ENCODE results near the gene AP2A2. TPM values are rescaled to one million over a fixed set of nuclear protein-coding genes. Genes with fewer than 3 reads are reported as not detected.

Gene AP2A2
- total RNA-seq, 6 experiments from 2014 or later, result 41.4 to 66.7 (median 53.8) TPM

DNA sequence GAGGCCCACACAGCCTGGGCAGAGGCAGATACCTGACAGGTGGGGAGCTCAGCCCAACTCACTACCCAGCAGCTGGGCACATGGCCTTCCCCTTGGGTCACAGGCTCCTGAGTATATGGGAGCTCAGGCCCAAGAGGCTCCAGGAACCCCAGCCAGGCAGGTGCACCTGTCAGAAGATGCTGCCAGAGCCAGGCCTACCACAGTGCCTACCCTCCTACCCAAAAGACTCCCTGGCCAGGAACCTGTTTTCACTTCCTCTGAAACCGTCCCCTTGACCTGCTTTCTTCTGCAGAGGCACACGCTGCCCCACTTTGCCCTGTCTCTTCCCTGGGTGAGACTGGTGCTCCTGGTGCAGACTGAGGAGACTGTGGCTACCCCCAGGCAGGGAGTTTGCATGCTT is 18.0 kb upstream of the AP2A2 start:
- no peaks in the 10 kb centered on the region for H3K27me3 ChIP-seq
- H3K9me3 ChIP-seq, result no peaks in the 10 kb centered on the region
- TF ChIP-seq, protein P1, sequence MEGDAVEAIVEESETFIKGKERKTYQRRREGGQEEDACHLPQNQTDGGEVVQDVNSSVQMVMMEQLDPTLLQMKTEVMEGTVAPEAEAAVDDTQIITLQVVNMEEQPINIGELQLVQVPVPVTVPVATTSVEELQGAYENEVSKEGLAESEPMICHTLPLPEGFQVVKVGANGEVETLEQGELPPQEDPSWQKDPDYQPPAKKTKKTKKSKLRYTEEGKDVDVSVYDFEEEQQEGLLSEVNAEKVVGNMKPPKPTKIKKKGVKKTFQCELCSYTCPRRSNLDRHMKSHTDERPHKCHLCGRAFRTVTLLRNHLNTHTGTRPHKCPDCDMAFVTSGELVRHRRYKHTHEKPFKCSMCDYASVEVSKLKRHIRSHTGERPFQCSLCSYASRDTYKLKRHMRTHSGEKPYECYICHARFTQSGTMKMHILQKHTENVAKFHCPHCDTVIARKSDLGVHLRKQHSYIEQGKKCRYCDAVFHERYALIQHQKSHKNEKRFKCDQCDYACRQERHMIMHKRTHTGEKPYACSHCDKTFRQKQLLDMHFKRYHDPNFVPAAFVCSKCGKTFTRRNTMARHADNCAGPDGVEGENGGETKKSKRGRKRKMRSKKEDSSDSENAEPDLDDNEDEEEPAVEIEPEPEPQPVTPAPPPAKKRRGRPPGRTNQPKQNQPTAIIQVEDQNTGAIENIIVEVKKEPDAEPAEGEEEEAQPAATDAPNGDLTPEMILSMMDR (IDR thresholded peaks at IDR 0.05), result no peak
- no peak for TF ChIP-seq POLR2A (IDR thresholded peaks at IDR 0.05)
- H3K27ac ChIP-seq, result no peak overlapping the region
- peaks cover under 1 to 19% (median 6%) of the 10 kb centered on the region in 4 donors for H3K36me3 ChIP-seq
- peaks cover 0 to 22% (median 7%) of the 10 kb centered on the region in 4 donors for H3K4me1 ChIP-seq
- ATAC-seq (no peak), DNase-seq (no peak)
- no peak overlapping the region for H3K4me3 ChIP-seq
- 67% methylated on average over 2 of the region's 2 CpGs for WGBS (ENCODE audit: insufficient coverage, low coverage, low lambda C conversion rate, missing lambda C conversion rate)
- intact Hi-C loops (cut with DNase I), result no loop called here

DNA sequence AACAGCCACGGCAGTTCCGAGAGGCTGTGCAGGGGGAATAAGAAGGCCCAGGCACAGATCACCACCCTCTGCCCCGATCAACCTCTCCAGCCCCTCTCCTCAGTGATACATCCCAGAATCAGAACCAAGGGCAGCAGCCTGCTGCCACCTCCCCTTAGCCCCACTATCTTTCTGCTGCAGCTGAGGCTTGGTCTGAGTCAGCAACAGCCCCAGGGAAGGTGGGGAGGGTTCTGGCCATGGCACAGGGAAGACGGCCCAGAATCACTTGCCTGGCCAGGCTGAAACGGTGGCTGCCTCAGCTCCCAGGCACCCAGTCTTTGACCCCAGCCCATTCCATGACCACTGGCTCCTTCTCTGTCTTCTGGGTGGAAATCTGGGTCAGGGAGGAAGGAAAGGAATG is 17.4 kb upstream of the AP2A2 start:
- TF ChIP-seq, protein P1 (IDR thresholded peaks at IDR 0.05), result no peak
- no peak for TF ChIP-seq POLR2A (IDR thresholded peaks at IDR 0.05)
- DNase-seq, result no peak

DNA sequence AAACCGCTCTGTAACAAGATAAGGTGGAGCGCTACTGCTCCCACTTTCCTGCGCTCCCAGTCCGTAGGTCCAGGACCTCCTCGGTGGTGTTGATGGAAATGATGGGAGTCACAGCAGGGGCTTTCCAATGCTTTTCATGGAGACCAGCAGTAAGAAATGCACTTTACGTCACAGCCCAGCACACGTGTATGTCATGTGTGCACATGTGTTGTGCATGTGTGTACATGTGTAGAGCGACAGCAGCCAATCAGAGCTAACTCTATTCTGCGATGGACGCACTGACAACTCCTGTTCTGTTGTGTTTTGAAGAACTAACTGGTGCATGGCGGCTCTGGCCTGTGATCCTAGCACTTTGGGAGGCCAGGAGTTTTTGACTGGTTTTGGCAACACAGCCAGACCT is 16.3 kb upstream of the AP2A2 start:
- intact Hi-C loops (cut with DNase I), result no loop called here
- Histone ChIP-seq H3K36me3 (peaks cover 0 to 3% (median 0%) of the 10 kb centered on the region in 4 donors), H3K27ac (no peak overlapping the region), H3K4me1 (peaks cover 0 to 39% (median 13%) of the 10 kb centered on the region in 4 donors), H3K4me3 (no peak overlapping the region), H3K9me3 (no peaks in the 10 kb centered on the region), H3K27me3 (no peaks in the 10 kb centered on the region)
- 82% methylated on average over 9 of the region's 11 CpGs for WGBS (ENCODE audit: insufficient coverage, low coverage, low lambda C conversion rate, missing lambda C conversion rate)
- no peak for DNase-seq
- TF ChIP-seq POLR2A (IDR thresholded peaks at IDR 0.05), result no peak
- TF ChIP-seq, protein P1 (IDR thresholded peaks at IDR 0.05), result no peak
- no peak for ATAC-seq

More for the DNA sequence above, 17.4 kb upstream of the AP2A2 start:
- WGBS (ENCODE audit: insufficient coverage, low coverage, low lambda C conversion rate, missing lambda C conversion rate), result 60% methylated on average over 1 of the region's 5 CpGs
- Histone ChIP-seq H3K4me3 (no peak overlapping the region), H3K36me3 (peaks cover 0 to 13% (median 1%) of the 10 kb centered on the region in 4 donors), H3K27ac (no peak overlapping the region), H3K4me1 (peaks cover 0 to 28% (median 8%) of the 10 kb centered on the region in 4 donors), H3K27me3 (no peaks in the 10 kb centered on the region), H3K9me3 (no peaks in the 10 kb centered on the region)
- intact Hi-C loops (cut with DNase I), result no loop called here
- ATAC-seq, result no peak

DNA sequence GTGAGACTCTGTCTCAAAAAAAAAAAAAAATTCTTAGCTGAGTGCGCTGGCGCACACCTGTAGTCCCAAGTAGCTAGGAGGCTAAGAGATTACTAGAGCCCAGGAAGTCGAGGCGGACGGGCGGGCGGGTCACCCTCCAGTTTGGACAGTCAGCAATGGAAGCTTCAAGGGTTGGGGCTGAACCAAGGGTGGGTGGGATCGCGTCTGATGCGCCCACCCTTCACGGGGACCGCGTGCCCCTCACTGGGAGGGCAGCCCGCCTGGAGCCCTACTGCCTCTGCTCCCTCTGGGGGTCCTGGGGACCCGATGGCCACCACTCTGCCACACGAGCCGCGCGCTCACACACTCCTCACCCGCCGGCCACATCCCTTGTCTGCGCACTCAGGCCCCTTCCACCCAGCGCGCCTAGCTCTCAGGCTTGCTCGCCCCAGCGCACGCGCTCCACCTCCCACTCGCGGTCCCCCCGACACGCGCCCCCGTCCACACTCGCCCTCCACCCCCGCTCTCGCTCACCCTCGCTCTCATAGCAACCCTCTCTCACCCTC is 15.6 kb upstream of the AP2A2 start:
- intact Hi-C loops (cut with DNase I), result no loop called here
- H3K36me3 ChIP-seq, result no peaks in the 10 kb centered on the region
- DNase-seq (peak in 1 of 3 donors; percentile 42), ATAC-seq (no peak)
- no peaks in the 10 kb centered on the region for H3K9me3 ChIP-seq
- no peak for TF ChIP-seq POLR2A (IDR thresholded peaks at IDR 0.05)
- TF ChIP-seq, protein P1 (IDR thresholded peaks at IDR 0.05), result no peak
- H3K4me1 ChIP-seq, result peaks cover 0 to 46% (median 16%) of the 10 kb centered on the region in 4 donors
- H3K4me3 ChIP-seq, result peak overlapping the region; percentile 79 to 83 (median 81)
- H3K27me3 ChIP-seq, result no peaks in the 10 kb centered on the region
- H3K27ac ChIP-seq, result no peak overlapping the region
- WGBS (ENCODE audit: insufficient coverage, low coverage, low lambda C conversion rate, missing lambda C conversion rate), result 0% methylated on average over 12 of the region's 38 CpGs
